Activated T-helper 1 cell treated with Interleukin-2 at 50 U/mL for 16 hours (primary cell): Measurements from ENCODE around the gene ABCF1.
A peak's percentile ranks its signal among the peaks of the same experiment; 100 is the strongest.
"Not testable (repeated sequence)": the region's sequence is repeated elsewhere in the genome, so short reads cannot be mapped to it uniquely, and the experiment has no call there.

ENCODE experiments used
- DNase-seq: peaks from one replicate; pipeline ENCODE4 v3.0.0-alpha.2; 2020; ENCODE audit warnings: low read depth

The ABCF1 gene

DNA sequence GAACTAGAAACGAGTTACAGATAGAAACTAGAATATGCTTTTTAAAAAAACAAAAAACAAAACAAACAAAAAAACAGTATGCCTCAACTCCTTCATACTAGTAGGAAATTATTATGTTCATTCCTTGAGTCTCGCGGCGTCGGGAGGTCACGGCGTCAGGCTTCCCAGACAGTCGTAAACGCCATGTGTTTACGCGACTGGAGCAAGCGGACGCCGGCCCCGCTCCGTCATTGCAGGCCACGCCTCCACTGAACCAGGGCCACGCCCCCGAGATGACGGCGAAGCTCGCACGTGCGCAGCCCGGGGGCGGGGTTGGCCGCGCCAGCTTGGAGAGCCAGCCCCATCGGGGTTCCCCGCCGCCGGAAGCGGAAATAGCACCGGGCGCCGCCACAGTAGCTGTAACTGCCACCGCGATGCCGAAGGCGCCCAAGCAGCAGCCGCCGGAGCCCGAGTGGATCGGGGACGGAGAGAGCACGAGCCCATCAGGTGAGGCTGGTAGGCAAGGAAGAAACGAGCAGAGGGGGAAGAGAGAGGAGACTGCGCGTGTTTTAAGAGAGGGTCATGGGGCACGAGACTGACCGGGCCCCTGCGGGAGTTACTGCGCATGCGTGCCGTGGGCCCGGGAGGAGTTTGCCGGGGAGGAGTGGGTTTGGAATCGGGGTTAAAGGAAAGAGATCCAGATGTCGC lies at the start of gene ABCF1:
TSS of gene ABCF1 (plus strand) at position 368 of the 687 bp plus-strand sequence. CDS start at position 414, 46 bp downstream.
- DNase-seq, result peak; percentile 100

DNA sequence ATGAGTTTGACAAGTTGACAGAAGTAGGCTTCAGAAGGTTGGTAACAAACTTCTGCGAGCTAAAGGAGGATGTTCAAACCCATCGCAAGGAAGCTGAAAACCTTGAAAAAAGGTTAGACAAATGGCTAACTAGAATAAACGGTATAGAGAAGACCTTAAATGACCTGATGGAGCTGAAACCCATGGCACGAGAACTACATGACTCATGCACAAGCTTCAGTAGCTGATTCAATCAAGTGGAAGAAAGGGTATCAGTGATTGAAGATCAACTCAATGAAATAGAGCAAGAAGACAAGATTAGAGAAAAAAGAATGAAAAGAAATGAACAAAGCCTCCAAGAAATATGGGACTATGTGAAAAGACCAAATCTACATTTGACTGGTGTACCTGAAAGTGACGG lies 49.3 kb upstream of the ABCF1 start:
- DNase-seq, result not testable (repeated sequence)

DNA sequence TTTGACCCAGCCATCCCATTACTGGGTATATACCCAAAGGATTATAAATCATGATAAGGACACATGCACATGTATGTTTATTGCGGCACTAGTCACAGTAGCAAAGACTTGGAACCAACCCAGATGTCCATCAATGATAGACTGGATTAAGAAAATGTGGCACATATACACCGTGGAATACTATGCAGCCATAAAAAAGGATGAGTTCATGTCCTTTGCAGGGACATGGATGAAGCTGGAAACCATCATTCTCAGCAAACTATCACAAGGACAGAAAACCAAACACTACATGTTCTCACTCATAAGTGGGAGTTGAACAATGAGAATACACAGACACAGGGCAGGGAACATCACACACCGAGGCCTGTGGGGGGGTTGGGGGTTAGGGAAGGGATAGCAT lies 44.8 kb upstream of the ABCF1 start:
- not testable (repeated sequence) for DNase-seq

DNA sequence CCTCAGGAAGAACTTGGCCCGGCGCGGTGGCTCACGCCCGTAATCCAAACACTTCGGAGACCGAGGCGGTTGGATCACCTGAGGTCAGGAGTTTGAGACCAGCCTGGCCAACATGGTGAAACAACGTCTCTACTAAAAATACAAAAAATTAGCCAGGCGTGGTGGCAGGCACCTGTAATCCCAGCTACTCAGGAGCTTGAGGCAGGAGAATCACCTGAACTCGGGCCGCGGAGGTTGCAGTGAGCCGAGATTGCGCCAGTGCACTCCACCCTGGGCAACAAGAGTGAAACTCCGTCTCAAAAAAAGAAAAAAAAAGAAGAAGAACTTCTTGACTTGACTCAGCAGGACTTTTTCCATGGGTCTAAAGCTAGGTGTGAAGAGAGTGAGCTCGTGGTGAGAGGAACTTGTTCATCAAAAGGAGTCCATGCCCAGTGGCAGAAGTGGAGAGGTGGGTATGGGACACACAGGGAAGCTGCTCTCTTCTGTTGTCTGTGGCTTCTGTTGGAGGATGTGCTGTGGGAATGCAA lies 41.8 kb upstream of the ABCF1 start:
- DNase-seq, result not testable (repeated sequence)

DNA sequence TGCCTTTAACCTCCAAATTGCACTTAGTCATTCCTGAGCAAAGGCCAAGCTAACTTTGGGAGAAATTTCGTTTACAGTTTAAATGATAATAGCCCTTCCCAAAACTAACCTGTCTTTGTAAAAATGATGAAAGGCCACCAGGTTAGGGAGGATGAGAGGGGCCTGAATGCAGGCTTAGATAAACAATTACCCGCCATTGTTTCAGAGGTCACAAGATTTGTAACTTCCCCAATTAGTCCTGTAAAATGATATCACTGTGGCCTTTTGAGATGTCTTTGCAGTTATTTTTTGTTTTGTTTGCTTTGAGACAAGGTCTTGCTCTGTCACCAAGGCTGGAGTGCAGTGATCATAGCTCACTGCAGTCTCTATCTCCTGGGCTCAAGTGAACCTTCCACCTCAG lies 41.2 kb upstream of the ABCF1 start:
- no peak for DNase-seq

DNA sequence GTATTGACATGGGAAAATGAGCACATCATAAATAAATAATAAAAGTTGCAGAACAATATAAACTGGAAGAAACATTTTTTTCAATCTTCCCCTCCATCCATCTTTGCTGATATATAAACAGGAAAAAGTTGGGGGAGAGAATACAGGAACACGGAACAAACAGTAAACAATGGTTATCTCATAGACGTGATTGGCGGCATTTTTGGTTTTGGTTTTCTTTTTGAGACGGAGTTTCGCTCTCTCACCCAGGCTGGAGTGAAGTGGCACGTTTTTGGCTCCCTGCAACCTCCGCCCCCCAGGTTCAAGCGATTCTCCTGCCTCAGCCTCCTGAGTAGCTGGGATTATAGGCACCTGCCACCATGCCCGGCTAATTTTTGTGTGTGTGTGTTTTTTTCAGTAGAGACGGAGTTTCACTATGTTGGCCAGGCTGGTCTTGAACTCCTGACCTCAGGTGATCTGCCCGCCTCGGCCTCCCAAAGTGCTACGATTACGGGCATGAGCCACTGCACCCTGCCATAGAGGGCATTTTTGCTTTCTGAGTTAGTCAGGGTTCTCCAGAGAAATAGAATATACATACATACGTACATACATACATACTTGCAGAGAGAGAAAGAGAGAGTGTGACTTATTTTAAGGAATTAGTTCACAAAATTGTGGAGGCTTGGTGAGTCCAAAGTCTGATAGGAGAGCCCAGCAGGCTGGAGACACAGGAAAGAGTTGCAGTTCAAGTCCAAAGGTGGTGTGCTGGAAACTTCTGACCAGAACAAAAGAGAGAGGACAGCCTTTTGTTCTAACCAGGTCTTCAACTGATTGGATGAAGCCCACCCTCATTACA lies 37.6 kb upstream of the ABCF1 start:
- no peak for DNase-seq

DNA sequence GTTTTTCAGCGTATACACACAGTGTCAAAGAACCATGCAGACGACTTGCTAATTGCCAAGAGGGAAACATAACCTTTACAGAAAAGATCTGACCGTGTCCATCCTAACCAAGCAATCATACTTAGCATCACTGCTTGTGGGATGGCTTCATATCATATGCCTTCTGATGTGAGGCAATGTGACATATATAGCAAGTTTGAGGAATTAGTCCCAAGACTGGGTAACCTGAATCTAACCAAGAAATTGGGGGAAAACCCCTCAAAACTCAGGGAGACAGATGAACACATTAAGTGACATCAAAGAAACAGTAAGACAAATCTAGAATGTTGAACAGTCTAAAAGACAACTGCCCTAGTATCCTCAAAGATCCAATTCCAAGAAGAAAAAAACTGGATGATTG lies 33.3 kb upstream of the ABCF1 start:
- no peak for DNase-seq

DNA sequence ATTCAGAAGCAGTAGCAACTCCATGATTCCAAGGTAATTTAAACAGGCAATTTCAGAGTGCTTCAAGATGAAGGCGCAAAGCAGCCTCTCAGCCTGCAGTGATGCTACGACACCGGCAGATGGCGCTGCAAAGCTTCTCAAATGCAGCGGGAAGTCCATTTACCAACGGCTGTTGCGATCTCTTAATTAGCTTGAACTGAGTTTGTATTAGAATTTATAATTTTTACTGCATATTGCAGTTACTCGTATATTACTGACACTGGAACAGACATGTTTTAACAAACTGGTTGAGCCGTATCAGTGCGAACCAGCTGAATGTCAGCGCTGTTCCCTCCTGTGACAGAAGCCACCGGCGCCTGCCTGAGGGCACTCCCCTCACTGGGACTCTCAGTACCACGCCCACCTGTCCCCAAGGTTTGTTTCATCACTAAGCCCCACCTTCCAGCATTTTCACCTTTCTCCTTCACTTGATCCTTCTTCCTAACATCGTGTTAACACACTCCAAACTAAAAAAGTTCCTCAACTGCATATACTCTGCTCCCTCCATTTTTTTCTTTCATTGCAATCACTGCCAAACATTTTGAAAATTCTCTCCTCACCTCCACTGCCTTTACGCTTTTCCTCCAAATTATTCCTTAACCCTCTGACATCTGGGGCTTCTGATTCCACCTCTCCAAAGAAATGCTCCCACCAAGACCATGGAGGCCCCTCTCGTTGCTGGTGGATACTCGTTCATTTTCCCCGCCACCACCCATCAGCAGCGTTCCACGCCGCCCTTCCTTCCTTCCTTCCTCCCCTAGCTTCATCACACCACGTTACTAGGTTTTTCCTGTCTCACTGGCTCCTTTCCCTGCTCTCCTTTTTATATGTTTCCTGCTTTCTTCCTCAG lies 29.5 kb upstream of the ABCF1 start:
- peak; percentile 70 for DNase-seq

DNA sequence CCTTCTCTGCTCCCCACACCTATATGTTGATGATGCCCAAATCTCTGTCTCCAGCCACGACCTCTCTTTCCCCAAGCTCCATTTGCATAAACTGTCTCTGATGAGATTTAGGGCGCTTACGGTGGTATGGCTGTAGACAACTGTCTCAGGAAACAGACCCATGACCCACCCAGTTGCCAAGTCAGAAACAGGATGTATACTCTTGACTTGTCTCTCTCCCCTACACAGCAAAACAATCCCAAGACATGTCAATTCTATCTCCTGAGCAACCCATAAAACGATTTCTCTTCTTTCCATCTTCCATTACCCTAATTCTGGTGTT lies 28.9 kb upstream of the ABCF1 start:
- no peak for DNase-seq

DNA sequence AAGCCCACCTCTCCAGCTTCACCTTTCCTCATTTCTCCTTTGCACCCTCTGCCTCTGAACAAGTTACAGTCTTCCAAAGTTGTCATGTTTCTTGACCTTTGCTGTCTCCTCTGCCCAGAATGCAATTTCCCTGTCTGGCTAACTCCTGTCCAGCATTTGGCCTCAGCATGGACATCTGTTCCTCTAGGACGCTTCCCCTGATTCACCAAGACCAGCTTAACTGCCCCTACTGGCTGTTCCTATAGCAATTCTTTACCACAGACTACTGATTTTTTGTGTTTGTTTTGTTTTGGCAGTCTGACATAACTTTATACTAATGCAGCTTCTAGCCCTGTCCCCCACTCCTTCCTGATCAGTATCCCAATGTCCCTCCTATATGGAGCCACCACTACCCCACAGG lies 28.3 kb upstream of the ABCF1 start:
- DNase-seq, result no peak

DNA sequence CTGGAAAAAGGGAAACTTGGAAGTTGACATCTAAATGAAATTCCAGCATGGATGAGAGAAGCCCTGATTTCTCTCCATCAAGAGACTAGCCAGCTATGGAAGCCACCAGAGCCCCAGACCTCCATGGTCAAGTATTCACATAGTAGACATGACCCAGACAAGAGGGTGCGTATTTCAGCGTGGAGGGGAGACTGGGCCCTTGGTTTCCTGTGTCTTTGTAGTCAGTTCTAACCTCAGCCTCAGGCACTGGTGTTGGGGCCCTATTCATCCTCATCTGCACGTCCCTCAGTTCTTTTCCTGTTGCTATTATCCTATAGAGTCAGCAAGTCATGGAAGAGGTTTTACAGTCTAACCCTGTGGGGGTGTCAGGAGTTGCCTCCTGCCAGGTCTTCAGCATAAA lies 27.4 kb upstream of the ABCF1 start:
- DNase-seq, result no peak

DNA sequence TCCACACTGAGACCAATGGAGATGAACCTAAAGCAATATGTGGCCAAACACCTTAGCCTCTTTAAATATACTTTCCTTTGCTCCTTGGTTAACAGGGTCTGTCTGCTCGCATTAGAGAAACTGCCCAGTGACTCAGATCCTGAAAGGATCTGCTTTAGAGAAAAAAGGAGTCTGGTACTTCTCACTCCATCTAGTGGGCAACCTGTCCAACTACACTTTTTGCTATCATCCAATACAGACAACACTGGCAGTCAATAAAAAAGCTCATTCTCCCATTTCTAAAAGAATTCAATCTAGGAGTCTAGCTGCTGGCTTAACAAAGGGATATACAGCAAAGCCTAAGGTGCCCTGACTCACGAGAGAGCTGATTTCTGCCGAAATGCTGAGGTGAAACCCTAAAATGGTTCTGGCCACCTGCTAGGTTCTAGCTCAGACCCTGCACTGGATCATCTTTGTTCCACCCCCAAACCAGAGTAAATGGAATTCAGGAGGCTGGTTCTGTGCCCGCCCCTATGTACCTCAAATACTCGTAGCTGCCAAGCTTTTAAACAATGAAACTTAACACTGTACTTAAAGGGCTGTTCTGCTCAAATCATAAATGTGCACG lies 26.5 kb upstream of the ABCF1 start:
- no peak for DNase-seq

DNA sequence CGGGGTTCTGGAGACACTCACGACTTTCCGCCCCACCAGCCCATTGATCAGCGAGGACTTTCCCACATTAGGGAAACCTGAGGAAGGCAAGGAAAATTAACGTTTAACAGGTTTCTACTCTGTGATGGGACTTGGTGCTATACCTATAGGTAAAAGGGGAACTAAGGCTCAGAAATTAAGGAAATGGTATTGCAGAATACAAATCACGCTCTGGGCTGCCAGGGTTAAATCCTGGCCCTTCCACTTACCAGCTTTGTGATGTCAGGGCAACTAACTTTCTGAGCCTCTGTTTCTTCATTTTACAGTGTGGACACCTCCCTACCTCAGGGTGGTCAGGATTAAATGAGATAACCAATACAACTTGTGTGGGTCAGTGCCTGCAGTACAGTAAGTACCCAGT lies 23.8 kb upstream of the ABCF1 start:
- no peak for DNase-seq

DNA sequence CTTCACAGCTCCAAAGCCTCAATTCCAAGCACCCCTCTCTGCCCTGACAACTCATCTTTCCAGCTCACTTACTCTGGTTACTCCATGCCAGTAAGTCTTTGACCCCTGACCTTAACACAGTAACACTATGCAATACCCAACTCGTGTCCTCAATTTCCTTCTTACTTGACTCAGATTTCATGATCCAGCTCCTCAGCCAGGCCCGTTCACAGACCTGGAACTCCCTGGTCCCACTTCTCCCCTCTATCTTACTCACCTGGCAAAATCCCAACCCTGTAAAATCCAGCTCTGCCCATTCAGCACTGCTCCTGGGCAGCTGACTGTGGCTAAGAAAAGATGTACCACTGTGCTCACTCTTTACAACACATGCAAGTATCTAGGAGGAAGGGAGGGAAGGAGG lies 22.9 kb upstream of the ABCF1 start:
- DNase-seq, result no peak

DNA sequence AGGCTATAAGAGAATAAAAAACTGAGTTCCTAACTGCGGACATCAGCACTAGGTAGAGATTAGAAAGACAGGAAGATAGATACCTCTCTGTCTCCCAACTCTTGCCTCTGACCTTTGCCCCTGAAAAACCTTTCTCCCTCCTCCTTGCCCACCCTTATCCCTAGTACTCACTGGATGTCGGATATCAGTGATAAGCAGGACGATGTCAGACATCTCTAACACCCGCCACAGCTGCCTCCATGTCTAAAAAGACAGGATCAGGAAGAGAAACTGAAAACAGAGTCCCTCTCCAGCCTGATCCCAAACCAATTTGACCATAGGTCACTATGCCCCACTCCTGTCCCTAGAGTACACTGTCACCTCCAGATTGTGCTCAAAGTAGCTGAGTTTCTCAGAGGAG lies 16.8 kb upstream of the ABCF1 start:
- no peak for DNase-seq

DNA sequence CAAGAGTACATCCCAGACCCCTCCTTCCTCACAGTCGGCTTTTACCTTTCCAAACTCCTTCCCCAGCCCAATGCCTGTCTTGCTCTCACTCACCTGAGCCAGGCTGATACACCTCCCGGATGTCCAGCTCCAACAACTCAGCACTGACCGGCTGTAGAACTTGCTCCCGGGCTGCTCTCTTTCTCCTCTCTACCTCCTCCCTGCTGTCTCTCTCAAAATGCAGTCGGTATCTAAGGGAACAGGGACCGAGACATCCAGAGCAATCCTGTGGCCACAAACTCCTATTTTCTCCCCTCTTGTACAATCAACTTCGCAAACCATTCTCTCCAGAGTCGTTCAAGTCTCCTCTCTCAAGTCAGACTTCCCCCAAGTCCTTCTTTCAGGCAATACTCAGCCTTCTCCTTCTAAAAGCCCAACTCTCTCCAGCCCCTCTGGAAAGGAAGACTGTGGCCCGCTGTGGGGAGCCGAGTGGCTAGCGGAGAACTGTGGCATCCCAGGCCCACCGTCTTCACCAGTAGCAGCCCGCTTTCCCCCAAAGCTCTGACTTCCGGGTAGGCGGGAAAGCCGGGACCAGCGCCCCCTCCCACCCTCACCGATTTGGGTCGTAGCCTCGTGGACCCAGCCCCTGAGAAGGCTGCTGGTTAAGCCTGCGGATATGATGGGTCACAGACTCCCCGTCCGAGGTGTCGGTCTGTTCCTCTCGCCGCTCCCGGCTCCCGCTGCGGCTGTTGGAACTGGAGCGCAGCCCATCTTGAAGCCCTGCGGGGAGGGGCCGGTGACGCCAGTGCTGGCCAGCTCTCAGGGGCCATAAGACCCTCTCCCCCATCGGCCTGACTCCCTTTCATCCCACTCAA lies 16.1 kb upstream of the ABCF1 start:
- DNase-seq, result no peak

DNA sequence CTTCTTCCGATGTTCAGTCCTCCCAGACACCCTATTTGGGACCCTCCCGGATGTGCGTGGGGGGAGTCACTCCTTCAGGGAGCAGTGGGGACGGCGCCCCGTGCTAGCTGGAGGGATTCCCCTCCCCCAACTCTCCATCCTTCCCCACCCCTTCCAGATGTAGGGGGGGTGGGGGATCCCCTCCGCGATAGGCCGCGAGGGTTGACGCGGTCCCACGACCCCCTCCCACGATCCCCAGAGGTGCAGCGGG lies 15.5 kb upstream of the ABCF1 start:
- no peak for DNase-seq

DNA sequence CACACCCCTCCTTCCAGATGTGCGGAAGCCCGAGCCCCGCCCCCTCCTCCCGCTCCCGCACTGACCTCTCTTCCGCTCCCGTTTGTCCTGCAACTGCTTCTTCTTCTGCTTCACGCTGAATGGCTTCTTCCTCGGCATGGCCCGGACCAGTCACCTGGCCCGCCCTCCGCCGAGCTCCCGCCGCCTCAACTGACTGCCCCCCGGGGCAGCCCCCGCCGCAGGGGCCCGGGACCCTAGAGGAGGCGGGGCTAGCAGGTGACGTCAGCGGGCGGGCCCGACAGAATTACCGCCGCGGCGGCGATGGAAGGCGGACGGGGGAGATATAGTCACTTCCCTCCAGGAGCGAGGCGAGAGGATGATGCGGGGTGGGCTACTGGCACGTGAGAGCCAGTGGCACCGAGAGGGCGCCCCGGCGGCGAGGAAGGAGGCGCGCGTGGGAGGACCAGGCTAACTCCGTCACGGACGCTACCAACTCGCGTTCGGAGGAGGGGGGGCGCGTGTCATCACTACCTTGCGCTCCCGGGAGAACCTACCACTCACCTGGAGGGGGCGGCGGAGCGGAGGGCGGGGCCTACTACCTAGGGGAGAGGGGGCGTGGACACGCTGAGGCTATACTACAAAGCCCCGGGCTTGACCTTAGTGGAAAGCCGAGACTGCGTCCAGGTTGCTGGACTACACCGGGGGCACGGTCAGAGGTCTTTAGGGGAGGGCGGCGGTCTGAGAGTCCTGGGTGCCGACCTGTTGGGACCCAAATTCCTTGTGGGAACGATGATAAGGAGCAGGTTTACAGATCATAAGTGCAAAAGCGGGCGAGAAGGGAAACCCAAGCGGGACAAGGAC lies 15.0 kb upstream of the ABCF1 start, which contains the start of gene GNL1:
TSS of gene GNL1 (minus strand) at position 424 of the 840 bp plus-strand sequence. CDS start at position 138, 286 bp downstream.
- peak; percentile 98 for DNase-seq

DNA sequence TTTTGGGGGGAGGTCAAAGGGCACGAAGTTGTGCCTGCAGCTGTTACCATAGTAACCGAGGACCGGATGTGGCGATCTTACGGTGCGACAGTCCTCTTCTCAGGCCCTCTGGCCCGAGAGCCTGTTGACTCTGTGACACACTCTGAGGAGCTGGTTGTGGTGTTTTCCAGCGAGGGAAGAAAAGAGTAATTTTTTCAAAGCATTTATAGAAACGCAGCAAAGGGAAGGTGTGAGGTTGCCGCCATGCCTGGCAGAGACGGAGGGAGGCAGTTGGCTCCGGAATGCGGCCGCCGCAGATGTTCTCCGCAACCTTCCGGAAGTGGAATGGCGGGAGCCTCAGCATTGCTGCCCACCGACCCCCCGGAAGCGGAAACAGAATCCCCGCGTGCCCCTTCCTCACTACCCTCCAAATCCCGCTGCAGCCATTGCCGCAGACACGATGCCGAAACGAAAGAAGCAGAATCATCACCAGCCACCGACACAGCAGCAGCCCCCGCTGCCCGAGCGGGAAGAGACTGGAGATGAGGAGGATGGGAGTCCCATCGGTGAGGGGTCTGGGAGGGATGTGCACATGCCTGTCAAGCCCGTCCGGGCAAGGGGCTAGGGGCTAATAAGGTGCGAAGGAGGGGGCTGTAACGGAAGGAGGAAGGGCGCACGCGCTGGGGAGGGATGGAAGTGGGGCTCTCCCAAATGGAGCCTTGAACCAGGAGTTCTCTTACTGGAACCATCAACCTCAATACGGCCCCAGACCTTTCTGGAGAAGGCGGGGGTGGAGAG lies 14.1 kb upstream of the ABCF1 start, which contains the start of gene PRR3:
TSS of gene PRR3 (plus strand) at position 390 of the 777 bp plus-strand sequence. CDS start at position 440, 50 bp downstream.
- peak; percentile 73 for DNase-seq

DNA sequence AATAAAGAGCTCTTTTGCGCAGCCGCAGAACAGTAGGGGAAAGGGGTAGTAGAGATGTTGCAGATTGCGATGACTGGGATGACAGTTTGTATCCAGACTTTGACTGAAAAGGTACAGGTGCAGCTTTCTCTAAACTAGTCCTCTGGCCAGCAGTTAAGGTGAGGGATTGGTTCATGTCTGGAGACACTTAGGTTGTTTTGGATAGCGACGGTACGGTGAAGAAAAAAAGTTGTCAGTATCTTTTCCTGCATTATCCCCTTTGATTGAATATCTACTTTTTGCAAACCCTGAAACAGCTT lies 13.6 kb upstream of the ABCF1 start:
- no peak for DNase-seq
